ENCODE measurements around the gene SHISA6. TPM values are rescaled to one million over a fixed set of nuclear protein-coding genes. Genes with fewer than 3 reads are reported as not detected.

Gene SHISA6
- total RNA-seq, 8 experiments from 2014 or later: 0.14 to 23.0 (median 7.9) TPM

- in situ Hi-C loops (cut with MboI; ENCODE audit: low pct_unique_long_range_greater_than_20kb in 2 of 9, low sequenced_read_pairs in 9 of 9, unreplicated experiment in 9 of 9): no loop called here
- ATAC-seq (replicated peaks in 6 of 8): no peak
- Histone ChIP-seq H3K4me3 (no peak overlapping the region), H3K4me1 (replicated peaks in 1 of 2) (peaks cover 9 to 10% of the 10 kb centered on the region in 2 donors), H3K27ac (no peak overlapping the region)
- WGBS, 10 experiments: 6 to 76% (median 40%) methylated on average over 1 to 5 of the region's 5 CpGs; no CpG with 5 or more reads in 2 of the 10 experiments
Measured at GRCh38 chr17:11383157-11383556, 142.1 kb downstream of the SHISA6 start.

- Histone ChIP-seq H3K4me1 (replicated peaks in 1 of 2) (peaks cover 13% of the 10 kb centered on the region in 2 donors), H3K4me3 (no peak overlapping the region), H3K27ac (no peak overlapping the region)
- no peak for ATAC-seq (replicated peaks in 6 of 8)
- 0 to 89% (median 38%) methylated on average over 1 to 3 of the region's 3 CpGs; no CpG with 5 or more reads in 3 of the 10 experiments for WGBS, 10 experiments
- in situ Hi-C loops (cut with MboI; ENCODE audit: low pct_unique_long_range_greater_than_20kb in 2 of 9, low sequenced_read_pairs in 9 of 9, unreplicated experiment in 9 of 9): no loop called here
Measured at GRCh38 chr17:11384131-11384530, 143.1 kb downstream of the SHISA6 start.

- peaks cover 13% of the 10 kb centered on the region in 2 donors for H3K4me1 ChIP-seq (replicated peaks in 1 of 2)
- in situ Hi-C loops (cut with MboI; ENCODE audit: low pct_unique_long_range_greater_than_20kb in 2 of 9, low sequenced_read_pairs in 9 of 9, unreplicated experiment in 9 of 9): no loop called here
- 0 to 17% (median 0%) methylated on average over 1 to 2 of the region's 2 CpGs; no CpG with 5 or more reads in 7 of the 10 experiments for WGBS, 10 experiments
- ATAC-seq (replicated peaks in 6 of 8): peak in 4 of 8 experiments; percentile 78 to 87 (median 84)
- H3K27ac ChIP-seq: no peak overlapping the region
- H3K4me3 ChIP-seq: no peak overlapping the region
Measured at GRCh38 chr17:11387610-11388009, 146.6 kb downstream of the SHISA6 start.

GRCh38 chr17:11388054-11388453, 147.0 kb downstream of the SHISA6 start:
- in situ Hi-C loops (cut with MboI; ENCODE audit: low pct_unique_long_range_greater_than_20kb in 2 of 9, low sequenced_read_pairs in 9 of 9, unreplicated experiment in 9 of 9): no loop called here
- Histone ChIP-seq H3K4me3 (no peak overlapping the region), H3K27ac (no peak overlapping the region), H3K4me1 (replicated peaks in 1 of 2) (peaks cover 13% of the 10 kb centered on the region in 2 donors)
- peak in 4 of 8 experiments; percentile 76 to 91 (median 81) for ATAC-seq (replicated peaks in 6 of 8)
- WGBS, 10 experiments: 0 to 80% (median 46%) methylated on average over 1 to 6 of the region's 6 CpGs; no CpG with 5 or more reads in 4 of the 10 experiments

GRCh38 chr17:11389583-11389982, 148.6 kb downstream of the SHISA6 start:
- Histone ChIP-seq H3K4me3 (no peak overlapping the region), H3K27ac (no peak overlapping the region), H3K4me1 (replicated peaks in 1 of 2) (peaks cover 13% of the 10 kb centered on the region in 2 donors)
- in situ Hi-C loops (cut with MboI; ENCODE audit: low pct_unique_long_range_greater_than_20kb in 2 of 9, low sequenced_read_pairs in 9 of 9, unreplicated experiment in 9 of 9): no loop called here
- 0 to 100% (median 63%) methylated on average over 1 to 2 of the region's 2 CpGs; no CpG with 5 or more reads in 5 of the 10 experiments for WGBS, 10 experiments
- no peak for ATAC-seq (replicated peaks in 6 of 8)

GRCh38 chr17:11391134-11391533, 150.1 kb downstream of the SHISA6 start:
- in situ Hi-C loops (cut with MboI; ENCODE audit: low pct_unique_long_range_greater_than_20kb in 2 of 9, low sequenced_read_pairs in 9 of 9, unreplicated experiment in 9 of 9): no loop called here

GRCh38 chr17:11404431-11405276, 163.6 kb downstream of the SHISA6 start:
- in situ Hi-C loops (cut with MboI; ENCODE audit: low pct_unique_long_range_greater_than_20kb in 2 of 9, low sequenced_read_pairs in 9 of 9, unreplicated experiment in 9 of 9): no loop called here
- Histone ChIP-seq H3K27ac (no peak overlapping the region), H3K4me1 (replicated peaks in 1 of 2) (peaks cover 3 to 4% of the 10 kb centered on the region in 2 donors), H3K4me3 (no peak overlapping the region)
- ATAC-seq (replicated peaks in 6 of 8): peak in 4 of 8 experiments; percentile 41 to 80 (median 58)
- 3 to 100% (median 80%) methylated on average over 1 to 8 of the region's 8 CpGs; no CpG with 5 or more reads in 1 of the 10 experiments for WGBS, 10 experiments

More at GRCh38 chr17:11391134-11391533, 150.1 kb downstream of the SHISA6 start:
- H3K4me1 ChIP-seq (replicated peaks in 1 of 2): peaks cover 13% of the 10 kb centered on the region in 2 donors
- ATAC-seq (replicated peaks in 6 of 8): no peak
- H3K4me3 ChIP-seq: no peak overlapping the region
- WGBS, 10 experiments: 0 to 89% (median 80%) methylated on average over 1 to 4 of the region's 4 CpGs; no CpG with 5 or more reads in 3 of the 10 experiments
- H3K27ac ChIP-seq: no peak overlapping the region

GRCh38 chr17:11406716-11407115, 165.7 kb downstream of the SHISA6 start:
- H3K4me3 ChIP-seq: no peak overlapping the region
- no peak for ATAC-seq (replicated peaks in 6 of 8)
- 0 to 97% (median 22%) methylated on average over 1 to 3 of the region's 3 CpGs; no CpG with 5 or more reads in 1 of the 10 experiments for WGBS, 10 experiments
- peaks cover 3 to 4% of the 10 kb centered on the region in 2 donors for H3K4me1 ChIP-seq (replicated peaks in 1 of 2)
- in situ Hi-C loops (cut with MboI; ENCODE audit: low pct_unique_long_range_greater_than_20kb in 2 of 9, low sequenced_read_pairs in 9 of 9, unreplicated experiment in 9 of 9): no loop called here
- no peak overlapping the region for H3K27ac ChIP-seq

- 0 to 80% (median 72%) methylated on average over 1 to 3 of the region's 6 CpGs; no CpG with 5 or more reads in 5 of the 10 experiments for WGBS, 10 experiments
- Histone ChIP-seq H3K4me3 (no peak overlapping the region), H3K27ac (no peak overlapping the region), H3K4me1 (replicated peaks in 1 of 2) (peaks cover 3 to 4% of the 10 kb centered on the region in 2 donors)
- in situ Hi-C loops (cut with MboI; ENCODE audit: low pct_unique_long_range_greater_than_20kb in 2 of 9, low sequenced_read_pairs in 9 of 9, unreplicated experiment in 9 of 9): no loop called here
- peak in 1 of 8 experiments; percentile 63 for ATAC-seq (replicated peaks in 6 of 8)
Measured at GRCh38 chr17:11412654-11413053, 171.6 kb downstream of the SHISA6 start.

- peaks cover 0 to 3% of the 10 kb centered on the region in 2 donors for H3K4me1 ChIP-seq (replicated peaks in 1 of 2)
- in situ Hi-C loops (cut with MboI; ENCODE audit: low pct_unique_long_range_greater_than_20kb in 2 of 9, low sequenced_read_pairs in 9 of 9, unreplicated experiment in 9 of 9): no loop called here
- no peak overlapping the region for H3K27ac ChIP-seq
- H3K4me3 ChIP-seq: no peak overlapping the region
- 0 to 100% (median 67%) methylated on average over 1 to 3 of the region's 3 CpGs for WGBS, 10 experiments
- no peak for ATAC-seq (replicated peaks in 6 of 8)
Measured at GRCh38 chr17:11418342-11418741, 177.3 kb downstream of the SHISA6 start.

- no peak overlapping the region for H3K27ac ChIP-seq
- H3K4me1 ChIP-seq (replicated peaks in 1 of 2): no peaks in the 10 kb centered on the region
- WGBS, 10 experiments: 20 to 100% (median 86%) methylated on average over 3 to 4 of the region's 6 CpGs; no CpG with 5 or more reads in 5 of the 10 experiments
- H3K4me3 ChIP-seq: no peak overlapping the region
- in situ Hi-C loops (cut with MboI; ENCODE audit: low pct_unique_long_range_greater_than_20kb in 2 of 9, low sequenced_read_pairs in 9 of 9, unreplicated experiment in 9 of 9): no loop called here
- ATAC-seq (replicated peaks in 6 of 8): no peak
Measured at GRCh38 chr17:11430751-11431150, 189.7 kb downstream of the SHISA6 start.

GRCh38 chr17:11438673-11439072, 197.7 kb downstream of the SHISA6 start:
- WGBS, 10 experiments: 0 to 75% (median 30%) methylated on average over 1 to 4 of the region's 4 CpGs; no CpG with 5 or more reads in 1 of the 10 experiments
- no peak overlapping the region for H3K4me3 ChIP-seq
- ATAC-seq (replicated peaks in 6 of 8): peak in 4 of 8 experiments; percentile 52 to 82 (median 76)

GRCh38 chr17:11441004-11441403, 200.0 kb downstream of the SHISA6 start:
- ATAC-seq (replicated peaks in 6 of 8): no peak
- in situ Hi-C loops (cut with MboI; ENCODE audit: low pct_unique_long_range_greater_than_20kb in 2 of 9, low sequenced_read_pairs in 9 of 9, unreplicated experiment in 9 of 9): no loop called here
- H3K27ac ChIP-seq: no peak overlapping the region
- no peak overlapping the region for H3K4me3 ChIP-seq
- peaks cover 3 to 6% of the 10 kb centered on the region in 2 donors for H3K4me1 ChIP-seq (replicated peaks in 1 of 2)
- 0 to 86% (median 0%) methylated on average over 1 of the region's 1 CpG; no CpG with 5 or more reads in 6 of the 10 experiments for WGBS, 10 experiments

More at GRCh38 chr17:11438673-11439072, 197.7 kb downstream of the SHISA6 start:
- H3K27ac ChIP-seq: no peak overlapping the region
- in situ Hi-C loops (cut with MboI; ENCODE audit: low pct_unique_long_range_greater_than_20kb in 2 of 9, low sequenced_read_pairs in 9 of 9, unreplicated experiment in 9 of 9): no loop called here
- peaks cover 3 to 6% of the 10 kb centered on the region in 2 donors for H3K4me1 ChIP-seq (replicated peaks in 1 of 2)
